ENCODE data around the gene NUMA1.

Gene NUMA1

DNA sequence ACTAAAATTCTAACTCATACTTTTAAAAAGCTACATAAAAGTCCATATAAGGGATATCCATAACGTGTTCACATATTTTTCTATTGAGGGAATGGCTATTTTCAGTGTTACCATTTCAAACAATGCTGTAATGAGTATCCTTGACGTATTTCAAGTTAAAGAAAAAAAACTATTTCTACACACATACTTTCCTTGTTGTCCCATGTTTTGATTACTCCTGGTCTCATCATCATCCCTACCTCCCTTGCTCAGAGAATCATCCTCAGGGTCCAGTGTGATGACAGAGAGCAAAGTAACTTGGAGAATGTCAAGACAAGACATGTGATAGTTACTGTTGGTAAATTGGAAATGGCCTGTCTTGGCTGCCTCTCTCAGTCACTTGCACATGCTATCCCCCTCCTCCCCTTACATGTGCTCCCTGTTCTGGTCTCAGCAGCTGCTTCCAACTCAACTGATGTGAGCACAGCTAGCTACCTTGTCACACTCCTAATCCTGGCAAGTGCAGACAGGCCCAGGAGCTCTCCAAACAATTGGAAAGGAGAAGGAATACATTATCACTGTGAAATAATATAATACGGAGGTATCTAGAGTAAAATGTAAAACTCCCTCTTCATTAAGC, 21.8 kb downstream of the NUMA1 start:
- DNase-seq = no peak

DNA sequence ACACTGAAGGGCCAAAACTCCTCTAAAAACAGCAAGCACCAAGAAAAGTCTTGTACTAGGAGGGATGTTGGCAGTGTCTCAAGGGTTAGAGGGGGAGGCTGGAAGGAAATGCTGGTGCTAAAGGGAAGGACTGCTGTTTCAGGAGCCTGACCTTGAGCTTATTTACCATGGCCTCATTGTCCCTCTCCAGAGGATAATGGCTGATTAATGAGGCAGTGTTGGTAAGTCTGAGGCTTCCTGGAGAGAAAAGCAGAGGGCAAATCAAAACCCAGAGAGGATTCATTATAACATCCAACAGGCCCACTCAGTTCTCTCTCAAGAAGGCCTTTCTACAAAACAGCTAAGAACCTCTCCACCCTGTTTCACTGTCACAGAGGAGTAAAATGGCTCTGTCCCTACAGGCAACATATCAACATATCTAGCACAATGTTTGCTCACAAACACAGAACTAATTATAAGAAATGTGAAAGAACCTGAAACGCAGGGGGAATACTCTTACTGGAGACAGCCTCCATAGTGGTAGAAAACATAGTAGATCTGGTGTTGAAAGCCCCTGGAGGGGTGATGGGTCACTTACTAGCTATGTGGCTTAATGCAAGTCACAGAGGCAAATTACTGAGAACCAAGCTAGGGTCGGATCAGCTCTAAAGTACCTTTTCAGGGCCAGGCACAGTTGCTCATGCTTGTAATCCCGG, 31.4 kb downstream of the NUMA1 start:
- DNase-seq = peak; percentile 21

DNA sequence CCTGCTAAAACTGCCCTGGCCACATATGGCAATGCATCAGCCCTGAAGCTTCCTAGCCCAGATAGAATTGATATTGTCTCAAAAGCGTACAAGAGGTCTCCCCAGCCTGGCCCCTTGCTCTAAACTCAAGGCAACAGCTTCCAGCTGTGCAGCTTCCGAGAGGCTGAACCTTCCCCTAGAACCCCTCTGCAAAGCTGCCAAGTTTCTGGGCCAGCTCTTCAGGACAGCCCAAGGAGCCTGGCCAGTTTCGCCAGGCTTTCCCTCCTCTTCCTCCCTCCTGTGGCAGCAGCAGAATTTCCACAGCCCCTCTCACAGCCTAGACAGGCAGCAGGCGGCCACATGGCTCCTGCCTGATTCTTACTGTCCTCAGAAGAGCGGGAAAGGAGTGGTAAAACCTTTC, 34.5 kb downstream of the NUMA1 start:
- peak; percentile 27 for DNase-seq

DNA sequence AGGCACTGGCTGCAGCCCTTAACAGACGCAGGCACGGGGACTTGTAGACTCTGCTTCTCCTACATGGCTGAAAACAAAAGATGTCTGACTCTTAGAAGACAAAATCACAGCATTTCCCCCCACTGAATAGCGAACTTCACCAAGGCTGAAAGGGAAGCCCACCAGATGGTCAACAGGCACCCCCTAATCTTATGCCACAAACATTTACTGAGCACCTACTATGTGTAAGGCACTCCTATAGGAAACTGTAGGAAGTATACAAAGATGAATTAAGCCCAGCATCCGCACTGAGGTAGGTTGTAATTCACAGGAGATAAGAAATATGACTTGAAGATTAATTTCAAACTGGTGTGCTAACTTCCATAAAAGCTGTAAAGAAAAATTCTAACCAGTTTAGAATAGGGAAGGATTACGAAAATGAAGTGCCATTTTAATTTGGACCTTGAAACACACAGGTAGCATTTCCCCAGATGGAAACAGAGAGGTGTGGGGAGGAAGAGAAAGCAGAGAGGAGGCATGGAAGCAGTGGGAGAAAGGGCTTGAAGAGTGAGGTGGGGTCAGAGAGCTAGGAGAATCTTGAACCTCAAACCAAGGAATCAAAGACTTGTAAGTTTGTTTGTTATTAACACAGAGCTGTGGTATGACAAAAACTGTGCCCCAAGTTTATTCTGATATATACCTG, 38.1 kb downstream of the NUMA1 start:
- DNase-seq = no peak

DNA sequence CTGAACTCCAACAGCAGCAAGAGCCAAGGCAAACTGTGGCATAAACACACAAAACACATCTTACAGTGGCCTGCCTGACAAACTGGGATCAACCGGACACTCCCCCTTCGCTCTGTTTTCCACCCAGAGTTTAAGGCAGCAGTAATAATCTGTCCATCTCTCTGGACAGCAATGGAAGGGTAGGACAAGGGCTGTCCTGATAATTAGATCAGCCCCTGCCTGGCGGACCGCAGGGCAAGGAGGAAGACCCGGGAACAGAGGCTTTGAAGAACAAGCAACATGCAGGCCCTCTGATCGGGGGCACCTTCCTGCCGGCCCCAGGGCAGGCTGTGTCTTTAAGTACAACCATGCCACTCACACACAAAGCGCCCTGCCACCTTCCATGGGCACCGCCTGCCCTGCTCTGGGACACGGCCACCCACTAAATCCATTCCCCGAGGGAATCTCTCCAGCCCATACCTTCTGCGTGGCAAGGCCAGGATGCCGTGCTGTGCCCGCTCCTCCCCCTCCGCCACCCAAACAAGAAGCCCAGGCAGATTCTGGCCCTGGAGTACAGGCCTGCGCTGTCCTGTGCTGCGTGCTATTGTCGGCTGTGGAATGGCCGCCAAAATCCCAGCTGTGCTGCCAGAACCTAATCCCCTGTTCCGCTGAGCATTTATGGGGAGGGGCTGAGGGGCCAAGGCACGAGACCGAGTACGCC, 38.8 kb downstream of the NUMA1 start:
- peak; percentile 83 for DNase-seq

DNA sequence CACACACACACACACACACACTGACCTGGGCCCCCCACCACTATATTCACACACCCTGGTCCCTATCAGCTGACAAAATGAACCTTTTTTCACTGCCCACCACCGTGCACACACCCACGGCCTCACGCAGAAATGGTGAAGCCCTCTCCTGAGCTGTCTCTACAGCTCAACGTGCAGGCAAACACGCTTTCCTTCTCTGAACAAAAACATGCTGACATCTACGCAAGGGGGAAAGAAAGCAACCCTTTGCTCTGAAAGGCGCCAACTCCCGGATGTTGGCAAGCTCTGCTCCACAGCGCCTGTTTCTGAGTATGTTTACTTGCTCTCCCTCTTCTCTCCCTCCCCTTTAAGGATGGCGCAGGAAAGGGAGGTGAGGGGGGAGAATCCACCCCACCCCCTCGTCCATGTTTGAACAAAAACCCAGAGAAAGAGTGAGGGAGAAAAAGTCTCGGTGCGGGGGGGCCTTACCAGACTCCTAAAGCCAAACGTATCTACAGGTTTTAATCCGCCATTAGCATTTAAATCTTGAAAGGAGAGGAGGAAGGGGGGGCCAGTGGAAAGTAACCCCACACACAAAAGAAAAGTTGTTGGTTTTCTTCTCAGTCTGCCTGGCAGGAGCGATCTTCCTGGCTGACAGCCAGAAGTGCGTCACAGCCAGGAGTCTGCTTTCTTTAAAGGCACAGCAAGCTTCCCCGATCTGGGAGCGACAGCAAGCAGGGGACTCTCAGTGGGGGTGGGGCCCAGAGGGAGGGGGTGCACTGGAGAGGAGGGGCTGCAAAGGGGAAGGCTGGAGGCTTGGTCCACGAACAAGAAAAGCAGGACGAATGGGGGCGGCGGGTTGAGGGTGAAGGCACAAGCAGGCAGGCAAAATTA, 39.6 kb downstream of the NUMA1 start:
- peak; percentile 94 for DNase-seq

DNA sequence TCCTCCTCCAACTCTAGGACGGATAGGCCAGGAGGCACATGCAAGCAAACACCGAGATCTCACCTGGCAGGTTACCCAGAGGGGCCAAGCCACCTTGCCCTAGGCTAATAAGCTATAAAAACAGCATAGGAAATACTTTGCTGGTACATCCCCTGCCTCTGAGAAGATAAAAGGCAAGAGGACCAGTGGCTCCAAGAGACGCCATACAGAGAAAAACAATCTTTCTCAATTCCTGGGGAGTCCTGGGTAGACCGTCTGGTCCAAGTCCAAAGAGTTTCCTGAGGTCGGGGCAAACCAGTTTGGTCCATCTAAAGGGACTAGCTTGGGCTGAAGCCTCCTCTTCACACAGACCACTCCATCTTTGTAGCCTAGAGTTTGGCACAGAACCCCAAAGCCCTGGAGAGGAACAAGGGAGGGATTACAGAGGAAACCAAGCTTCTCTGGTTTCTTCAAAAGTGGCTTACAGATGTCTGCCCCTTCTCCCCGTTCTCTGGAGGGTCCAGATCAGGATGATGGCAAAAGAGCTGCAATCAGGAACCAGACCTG, 40.4 kb downstream of the NUMA1 start:
- peak; percentile 51 for DNase-seq

DNA sequence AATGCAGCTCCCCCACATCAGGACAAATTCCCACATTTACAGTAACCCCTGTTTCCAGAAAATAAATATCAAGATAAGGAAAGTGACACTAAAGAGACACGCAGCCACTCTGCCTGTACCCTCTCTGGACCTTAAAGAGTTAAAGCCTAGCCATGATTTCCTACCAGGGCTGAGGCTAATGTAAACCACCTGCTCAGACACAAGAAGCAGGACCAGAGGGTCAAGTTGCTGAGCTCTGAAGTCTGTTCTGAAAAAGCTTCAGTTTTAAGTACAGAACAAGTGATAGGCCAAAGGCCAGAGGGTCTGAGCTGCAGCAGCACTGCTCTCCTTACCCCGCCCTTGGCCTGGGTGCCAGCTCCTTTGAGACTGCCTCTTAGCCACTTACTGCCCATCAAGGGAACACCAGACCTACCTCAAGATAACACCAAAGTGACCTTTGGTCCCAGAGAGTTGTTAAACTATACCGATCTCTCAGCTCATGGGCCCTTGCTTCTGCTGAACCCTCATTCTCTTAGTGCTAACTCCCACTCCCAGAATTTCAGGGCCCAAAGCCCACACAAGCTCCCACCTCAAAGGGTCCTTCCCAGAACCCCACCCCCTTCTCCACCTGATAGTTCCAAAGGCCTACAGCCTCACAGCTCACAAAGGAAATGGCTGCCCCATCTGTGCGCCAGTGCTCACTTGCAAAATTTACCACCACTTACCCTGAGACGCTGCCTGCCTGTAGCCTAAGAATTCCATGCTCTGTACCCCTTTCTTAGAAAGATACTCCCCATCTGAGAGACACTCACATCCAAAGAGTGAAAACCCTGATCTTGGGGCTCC, 41.1 kb downstream of the NUMA1 start:
- peak; percentile 38 for DNase-seq

DNA sequence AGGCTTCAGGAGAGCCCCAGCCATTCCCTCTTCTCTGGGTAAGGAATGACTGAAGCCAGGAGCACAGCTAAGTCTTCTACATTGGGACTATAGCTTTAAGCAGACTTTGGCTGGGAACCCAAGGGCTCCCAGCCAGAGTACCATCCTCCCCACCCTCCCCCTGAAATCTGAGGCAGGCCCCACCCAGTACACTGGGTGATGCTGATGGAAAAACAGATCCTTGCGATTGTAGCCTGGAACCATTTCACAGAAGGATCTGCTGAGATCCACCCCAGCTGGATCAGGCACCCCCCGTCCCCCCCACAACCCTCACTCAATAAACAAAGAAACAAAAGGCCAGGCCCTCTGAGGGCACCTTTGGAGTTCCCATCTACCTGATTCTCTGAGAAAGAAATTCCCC, 41.9 kb downstream of the NUMA1 start:
- peak; percentile 76 for DNase-seq

DNA sequence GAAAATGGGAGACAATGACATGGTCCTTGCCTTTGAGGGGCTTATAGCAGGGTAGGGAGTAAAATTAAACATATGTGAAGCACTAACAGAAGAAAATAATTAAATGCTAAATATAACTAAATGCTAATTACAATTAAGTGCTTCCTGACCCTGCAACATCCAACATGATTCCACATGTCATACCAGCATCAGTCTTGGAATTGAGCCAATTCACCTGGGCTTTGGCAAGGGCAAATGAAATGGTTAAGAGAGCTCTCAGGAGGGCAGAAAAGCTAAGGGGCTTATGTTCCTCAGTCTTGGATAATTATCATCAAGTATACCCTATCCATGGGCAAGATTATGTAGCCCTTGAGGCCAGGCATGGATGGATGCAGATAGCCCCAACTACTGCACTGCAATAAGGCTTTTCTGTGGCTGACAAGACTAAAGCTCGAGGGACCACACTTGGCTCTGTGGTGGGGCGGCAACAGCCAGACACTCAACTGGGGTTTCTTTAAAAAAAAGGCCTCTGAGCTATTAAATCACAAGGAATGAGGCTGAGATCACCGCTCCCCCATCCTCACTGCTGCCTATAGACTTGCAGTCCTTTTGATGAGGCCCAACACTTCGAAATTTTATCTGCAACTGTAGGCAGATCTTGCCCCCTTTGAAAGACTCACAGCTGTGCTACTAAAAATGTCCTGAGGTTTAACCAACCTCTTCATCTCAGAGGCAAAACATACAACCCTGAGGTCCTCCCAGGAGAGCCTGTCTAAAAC, 42.6 kb downstream of the NUMA1 start:
- DNase-seq = no peak

DNA sequence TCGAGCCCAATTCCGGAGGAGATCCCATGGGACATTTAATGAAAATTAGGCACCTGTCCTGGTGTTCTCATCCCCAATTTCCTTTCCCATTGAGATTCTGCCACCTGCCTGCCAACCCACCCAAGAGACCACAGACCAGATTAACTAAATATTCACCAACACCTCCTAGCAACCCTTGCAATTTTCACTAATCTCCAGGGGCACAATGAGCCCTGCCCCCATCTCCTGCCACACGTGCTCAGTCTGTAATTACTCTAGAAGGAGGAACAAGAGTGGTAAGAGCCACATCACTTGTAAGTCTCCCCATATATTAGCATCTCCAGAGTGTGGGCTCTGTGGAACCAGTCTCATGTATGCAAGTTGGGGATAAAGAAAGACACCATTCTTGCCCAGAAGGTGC, 43.7 kb downstream of the NUMA1 start:
- DNase-seq = no peak

DNA sequence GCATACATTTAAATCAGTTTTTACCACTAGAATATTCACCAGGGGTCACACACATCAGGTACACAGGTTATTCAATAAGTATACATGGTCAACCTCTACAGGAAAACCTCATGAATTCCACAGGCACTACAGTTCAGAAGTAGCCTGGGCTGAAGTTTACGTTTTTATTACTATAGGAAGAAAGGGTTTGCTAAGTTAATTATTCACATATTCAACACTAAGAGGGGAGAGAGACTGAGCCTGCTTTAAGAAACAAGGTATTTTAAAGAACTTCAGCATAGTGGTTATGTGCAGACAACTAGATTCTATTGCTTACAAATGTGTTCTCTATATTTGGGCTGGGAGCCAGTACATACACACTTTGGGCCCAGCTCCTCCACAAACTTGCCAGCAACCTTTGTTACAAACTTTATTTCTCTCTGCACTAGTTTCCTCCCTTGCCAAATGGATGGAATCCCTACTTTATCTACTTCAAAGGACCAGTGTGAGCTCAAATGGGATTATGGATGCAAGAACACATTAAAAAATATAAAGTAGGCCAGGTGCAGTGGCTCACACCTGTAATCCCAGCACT, 49.8 kb downstream of the NUMA1 start:
- DNase-seq = no peak

DNA sequence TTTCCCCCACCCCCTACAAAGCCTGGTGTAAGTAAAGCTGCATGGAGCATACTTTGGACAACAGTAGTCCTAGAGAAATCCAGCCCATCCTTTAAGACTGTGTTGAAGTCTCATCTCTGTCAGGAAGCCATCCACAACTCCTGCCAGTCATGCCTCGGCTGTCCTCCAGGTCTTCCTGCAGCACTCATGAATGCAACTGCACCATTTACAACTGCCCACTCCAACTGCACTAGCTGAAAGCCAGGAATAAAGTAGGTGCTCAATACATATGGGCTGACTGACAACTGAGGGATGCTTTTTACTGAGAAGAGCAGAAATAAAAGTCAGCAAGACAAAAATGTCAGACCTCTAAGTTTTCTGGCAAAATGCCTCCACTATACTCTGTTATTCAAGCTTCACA, 54.3 kb downstream of the NUMA1 start:
- DNase-seq = no peak

DNA sequence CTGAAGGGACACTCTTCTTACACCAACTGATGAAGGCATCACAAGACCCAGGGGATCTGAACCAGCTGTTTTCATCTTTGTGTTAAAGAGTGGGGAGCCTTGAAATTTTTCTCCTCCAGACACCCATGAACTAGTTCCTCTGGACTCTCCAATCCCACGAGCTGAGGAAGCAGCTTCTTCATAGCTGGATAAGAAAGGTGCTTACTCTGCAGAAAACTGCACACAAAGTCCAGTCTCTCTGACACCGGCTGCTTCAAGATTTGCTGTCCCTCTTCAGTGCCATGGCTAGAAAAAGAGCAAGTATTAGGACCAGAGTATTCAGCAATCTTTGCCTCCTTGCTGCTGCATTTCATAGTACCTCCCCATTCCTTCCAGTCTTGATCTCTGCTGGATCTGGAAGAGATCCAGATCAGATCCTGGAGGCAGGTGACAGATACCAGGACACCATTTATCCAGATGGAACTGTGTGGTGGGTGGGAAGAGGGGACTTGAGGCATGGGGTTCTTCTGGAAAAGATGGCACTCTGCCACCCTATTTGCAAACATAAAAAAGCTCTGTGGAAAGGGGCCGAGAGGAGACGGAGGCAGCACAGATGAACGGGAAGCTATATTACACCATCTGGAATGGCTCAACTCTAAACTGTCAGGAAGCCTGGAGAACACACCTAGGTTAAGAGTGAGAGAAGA, 56.1 kb downstream of the NUMA1 start:
- no peak for DNase-seq

DNA sequence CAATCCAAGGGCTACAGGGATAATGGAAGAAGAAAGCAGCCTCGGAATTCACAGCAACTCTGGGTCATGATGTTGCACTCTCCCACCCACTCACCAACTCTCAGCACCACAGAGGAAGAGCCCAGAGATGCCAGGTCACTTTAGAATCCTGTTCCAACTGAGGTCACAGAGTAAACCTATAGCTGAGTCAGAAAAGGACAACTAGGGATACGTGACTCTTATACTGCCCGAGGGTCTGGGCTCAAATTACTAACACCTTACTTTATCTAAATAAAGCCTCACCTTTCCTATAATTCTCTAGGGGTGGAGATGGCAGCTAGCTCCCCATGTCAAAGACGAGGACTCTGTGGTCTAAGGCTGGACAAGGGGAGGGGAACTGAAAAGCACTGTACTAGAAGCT, 57.0 kb downstream of the NUMA1 start:
- DNase-seq = no peak

DNA sequence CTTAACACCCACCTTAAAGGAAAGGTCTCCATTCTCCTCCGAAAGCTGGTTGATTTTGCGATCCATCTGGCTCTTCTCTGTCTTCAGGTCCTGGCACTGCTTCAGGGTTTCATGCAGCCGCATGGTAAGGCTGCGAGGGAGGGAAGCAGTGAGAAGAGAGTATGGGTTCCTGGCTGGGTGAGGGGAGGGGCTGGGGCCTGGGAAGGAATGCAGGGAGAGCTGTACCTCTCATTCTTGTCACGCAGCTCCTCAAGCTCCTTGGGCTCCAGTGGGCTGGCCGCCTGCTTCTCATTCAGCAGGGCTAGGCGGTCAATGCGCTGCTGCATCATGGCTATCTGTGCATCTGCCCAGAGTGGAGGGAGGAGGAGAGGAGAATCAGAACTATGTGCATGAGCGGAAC, 62.2 kb downstream of the NUMA1 start:
- DNase-seq = no peak

DNA sequence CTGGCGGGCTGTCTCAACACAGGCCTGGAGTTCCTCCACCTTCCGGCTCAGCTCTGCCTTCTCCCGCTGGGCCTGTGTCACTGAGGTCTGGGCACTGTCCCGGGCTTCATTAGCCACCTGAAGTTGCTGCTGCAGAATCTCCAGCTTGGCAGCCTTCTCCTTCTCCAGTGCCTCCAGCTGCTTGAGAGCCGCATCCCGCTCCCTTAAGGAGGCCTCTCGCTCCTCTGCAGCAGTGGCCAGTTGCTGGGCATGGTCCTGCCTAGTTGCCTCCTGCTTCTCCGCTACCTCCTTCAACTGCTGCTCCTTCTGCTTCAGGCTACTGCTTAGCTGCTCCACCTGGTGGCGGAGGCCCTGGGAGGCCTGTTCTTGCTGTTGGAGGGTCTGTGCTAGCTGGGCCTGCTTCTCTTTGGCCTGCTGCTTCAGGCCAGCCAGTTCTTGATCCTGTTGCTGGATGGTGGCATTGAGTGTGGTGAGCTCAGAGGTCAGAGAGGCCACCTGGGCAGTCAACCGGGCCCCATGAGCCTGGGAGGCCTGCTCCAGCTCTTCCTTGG, 64.8 kb downstream of the NUMA1 start:
- DNase-seq = no peak

DNA sequence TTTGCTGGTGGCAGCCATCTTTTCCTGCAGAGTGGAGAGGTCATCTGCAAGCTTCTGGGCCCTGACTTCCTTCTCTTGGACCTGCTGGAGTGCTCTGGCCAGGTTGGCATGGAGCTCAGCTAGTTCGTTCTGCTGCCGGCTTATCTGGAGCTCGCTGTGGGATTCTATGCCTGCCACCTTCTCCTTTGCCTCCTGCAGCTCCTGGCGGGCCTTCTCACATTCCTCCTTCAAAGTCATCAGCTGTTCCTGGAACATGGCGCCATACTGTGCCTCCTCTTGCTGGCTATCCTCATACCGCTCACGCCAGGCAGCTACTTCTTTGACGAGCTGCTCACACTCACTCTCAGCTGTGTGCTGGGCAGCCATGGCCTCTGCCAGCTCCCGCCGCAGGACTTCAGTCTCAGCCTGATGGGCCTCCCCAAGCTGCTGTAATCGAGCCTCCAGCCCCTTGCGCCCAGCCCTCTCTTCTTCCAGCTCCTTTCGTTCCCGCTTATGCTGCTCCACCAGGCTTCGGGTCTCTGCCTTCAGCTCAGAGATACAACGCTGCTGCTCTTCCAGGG, 65.5 kb downstream of the NUMA1 start:
- no peak for DNase-seq

All from midbrain (tissue), 1 donor.